CD4-positive, alpha-beta T cell treated with Interleukin-12 subunit alpha and Interleukin-12 subunit beta, for 1 hour (primary cell): ENCODE measurements around the gene BDH1.
"Not testable (repeated sequence)": the region's sequence is repeated elsewhere in the genome, so short reads cannot be mapped to it uniquely, and the experiment has no call there.

Experiments used
- DNase-seq: peaks from one replicate; pipeline ENCODE4 v3.0.0-alpha.2; 2020

Gene BDH1

DNA sequence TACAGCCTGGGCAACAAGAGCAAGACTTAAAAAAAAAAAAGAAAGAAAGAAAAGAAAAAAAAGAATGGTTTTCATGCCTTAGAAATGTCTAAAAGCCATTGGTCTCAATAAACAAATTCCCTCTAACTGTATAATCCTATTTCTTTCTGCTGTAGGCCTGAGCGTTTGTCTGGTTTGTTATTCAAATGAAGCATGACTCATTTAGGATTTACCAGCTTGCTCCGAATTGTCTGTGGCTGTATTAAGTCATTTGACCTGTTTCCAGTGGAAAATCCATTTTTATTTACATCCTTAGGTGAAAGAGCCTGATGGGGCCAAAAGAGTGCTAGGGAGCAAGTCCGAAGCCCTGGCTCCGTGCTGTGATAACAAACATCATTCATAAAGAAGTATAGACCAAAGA lies 73.8 kb downstream of the BDH1 start:
- no peak for DNase-seq

DNA sequence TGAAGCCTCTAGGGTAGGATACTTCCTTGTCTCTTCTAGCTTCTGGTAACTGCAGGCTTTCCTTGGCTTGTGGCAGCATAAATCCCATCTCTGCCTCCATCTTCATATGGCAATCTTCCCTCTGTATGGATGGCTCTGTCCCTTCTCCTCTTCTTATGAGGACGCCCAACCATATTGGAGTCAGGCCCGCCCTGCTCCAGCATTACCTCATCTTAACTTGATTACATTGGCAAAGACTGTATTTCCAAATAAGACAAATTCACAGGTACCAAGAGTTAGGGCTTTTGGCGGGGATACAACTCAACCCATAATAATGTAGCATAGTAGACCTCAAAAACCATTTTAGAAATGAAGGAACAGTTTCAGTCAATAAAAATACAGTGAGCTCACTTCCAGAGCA lies 75.4 kb downstream of the BDH1 start:
- DNase-seq, result no peak

DNA sequence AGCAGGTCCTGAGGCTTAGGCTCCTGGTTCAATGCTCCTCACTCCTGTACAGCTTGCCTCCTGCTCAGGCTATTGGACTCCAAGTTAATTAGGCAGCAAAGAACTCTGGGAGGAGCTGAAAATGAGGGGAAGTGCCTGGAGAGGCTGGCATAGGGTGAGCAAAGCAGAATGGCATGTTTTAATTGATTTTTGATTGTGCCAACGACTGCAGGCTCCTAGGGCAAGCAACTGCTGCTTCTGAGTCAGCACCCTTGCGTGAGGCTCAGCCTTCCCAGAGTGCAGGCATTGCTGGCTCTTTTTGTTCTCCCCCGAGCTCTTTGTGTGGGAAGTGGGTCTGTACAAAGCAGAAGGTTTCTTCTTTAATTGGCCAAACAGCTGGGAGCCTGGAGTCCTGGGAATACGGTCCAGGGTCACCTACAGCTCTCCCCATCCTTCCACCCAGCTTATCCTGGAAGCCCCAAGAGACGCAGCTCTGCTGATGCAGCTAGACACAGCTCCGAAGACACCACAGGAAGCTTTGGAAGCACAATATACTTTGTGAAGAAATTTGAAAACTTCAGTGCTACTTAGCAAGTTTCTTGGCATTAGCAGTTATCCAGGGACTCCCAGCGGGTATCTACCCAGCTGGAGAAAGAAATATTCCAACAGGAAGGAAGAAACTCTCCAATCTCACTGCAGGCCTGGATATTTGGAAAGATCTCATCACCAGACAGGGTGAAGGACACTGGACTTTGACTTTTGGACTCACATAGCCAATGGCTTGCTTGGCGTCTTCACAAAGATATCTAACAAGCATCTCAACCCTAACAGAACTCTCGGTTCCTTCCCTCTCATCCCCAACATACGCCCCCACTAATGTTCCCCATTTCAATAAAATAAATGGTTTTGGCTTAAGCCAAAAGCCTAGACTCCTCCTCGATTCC lies 76.8 kb downstream of the BDH1 start:
- no peak for DNase-seq

DNA sequence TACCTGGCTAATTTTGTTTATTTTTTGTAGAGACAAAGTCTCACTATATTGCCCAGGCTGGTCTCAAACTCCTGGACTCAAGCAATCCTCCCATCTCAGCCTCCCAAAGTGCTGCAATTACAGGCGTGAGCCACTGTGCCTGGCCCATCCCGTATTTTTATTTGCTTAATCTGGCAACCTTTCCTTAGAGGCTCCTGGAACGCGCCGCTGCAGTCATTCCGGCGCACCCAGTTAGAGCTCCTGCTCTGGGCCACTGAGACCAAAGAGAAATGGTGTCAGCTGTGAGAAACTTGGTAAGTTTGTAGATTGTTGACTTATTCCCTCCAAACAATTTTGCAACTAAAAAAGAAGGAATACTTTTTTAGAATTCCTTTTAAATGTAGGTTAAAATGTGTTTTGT lies 78.0 kb downstream of the BDH1 start:
- DNase-seq, result not testable (repeated sequence)

DNA sequence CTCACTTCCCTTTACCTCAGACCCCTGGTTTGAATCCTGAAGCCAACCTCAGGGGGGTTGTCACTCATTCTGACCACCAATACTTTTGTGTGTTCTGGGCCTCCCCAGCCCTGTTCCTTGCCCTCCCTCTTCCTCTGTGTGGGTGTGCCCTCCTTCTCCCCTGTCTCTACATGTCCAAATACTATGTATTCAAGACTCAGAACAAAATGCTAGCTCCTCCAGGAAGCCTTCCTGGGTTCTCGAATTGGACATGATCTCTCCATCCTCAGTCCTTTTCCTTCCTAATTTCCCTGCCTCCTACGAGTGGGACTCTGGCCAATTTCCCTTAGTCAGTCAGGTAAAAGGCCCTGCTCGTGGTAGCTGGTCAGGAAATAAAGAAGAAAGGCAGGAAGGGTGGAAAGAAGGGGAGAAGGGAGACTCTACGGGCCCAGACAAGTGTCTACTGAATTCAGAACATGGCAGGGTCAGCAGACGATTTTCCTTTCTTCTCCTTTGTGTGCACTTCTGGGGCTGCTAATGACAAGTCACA lies 79.7 kb downstream of the BDH1 start:
- DNase-seq, result no peak

DNA sequence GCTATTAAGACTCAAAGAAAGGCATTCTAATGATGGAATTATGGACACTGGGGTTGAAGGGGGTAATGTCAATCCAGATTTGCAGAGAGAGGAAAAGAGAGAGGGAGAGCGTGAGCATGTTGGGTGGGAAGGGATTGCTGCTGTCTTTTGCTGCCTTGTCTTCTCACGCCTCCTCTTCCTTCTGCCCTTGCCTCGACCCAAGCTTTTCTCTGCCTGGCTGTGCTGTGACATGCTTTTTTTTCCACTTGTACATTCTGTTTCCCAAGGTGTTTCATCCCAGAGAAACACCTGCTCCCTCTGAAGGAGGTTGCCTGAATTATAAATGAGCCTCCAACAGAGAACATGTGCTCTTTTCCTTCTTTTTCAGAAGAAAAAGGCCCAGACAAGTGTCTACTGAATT lies 80.3 kb downstream of the BDH1 start:
- DNase-seq, result no peak

DNA sequence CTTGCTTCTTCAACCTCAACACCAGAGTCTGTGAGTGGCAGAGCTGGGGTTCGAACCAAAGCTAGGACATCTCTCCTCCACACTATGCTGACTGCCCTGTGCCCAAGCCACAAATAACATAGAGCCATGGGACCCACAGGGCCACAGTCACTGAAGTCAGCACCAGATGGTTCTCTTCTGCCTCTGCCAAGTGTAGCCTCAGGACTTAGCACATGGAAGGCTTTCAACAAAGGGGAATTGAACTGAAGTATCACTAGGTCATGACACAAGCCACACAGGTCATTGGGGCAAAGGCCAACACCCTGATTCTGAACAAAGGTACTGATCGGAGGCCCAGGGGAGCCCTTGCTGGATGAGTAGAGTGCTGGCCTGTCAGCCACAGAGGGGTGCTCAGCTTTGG lies 83.6 kb downstream of the BDH1 start:
- DNase-seq, result no peak

DNA sequence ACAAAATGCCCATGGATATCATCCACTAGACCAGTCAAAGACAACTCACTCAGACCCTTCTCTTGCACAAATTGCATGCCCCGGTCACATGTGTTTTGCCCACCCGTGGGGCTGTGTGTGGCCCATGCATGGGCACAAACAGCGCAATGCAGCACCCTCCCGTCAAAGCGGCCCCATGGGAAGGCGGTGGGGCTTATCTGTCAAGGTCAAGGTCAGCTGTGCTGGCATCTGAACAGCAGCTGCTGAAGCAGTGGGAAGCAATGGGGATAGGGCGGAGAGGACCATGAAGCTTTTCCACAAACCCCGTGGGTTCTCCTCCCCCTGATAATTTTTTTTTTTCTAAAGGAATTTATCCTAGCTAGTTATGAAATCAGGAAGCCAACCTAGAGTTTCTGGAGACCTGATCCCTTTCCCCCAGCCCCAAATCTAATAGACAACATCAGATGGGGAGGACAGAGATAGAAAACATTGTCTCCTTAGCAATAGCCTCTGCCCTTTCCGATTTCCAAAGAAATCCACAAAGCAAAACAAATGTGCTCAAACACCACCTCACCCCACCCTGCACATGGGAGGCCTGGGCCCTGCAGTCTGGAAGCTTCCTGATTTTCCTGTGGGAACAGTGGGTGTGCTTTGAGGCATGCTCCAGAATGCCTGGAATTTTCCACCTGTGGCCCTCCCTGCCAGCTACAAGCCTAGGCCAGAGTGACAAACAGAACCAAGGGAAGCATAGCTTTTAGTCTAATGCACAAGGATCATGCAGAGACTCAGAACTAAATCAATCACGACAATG lies 84.4 kb downstream of the BDH1 start:
- DNase-seq, result no peak

DNA sequence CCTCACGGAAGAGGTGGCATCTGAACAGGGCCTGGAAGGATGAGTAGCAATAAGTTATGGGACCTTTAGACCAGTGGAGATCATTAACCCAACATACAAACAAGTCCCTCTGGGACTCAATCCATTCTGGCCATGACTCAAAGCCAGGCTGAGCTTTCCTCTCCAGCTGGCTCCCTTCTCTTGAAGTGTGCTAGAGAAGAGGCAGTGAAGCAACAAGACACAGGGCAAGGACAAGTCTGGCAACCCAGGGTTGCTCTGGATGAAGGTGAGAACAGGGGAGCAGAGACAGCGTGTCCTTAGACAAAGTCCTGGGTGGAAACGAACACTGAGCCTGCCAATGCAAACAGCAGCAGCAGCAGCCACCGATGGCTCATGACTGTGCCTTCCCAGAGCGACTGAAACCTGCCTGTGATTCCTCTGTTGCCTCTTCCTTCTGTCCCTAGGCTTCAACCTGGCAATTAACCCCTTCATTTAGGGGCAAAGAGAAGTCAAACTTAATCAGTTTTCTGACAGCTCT lies 86.8 kb downstream of the BDH1 start:
- DNase-seq, result no peak

DNA sequence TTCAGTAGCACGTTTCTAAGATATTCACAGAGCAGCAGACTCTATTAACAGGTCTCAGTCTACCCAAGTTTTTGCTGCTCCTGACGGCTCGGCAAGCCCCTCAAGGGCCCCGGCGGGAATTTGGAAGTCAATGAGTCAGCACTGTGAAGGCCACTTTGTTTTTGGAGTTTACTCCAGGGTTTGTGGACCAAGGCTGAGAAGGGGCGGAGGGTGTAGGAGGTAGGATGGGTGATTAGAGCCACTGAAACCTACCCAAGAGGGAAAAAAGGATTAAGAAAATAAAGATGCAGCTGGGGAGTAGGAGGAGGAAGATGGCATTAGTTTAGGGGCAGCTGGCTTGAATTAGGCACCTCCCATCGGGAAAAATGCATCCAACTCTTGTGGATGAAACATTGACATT lies 87.6 kb downstream of the BDH1 start:
- DNase-seq, result no peak

DNA sequence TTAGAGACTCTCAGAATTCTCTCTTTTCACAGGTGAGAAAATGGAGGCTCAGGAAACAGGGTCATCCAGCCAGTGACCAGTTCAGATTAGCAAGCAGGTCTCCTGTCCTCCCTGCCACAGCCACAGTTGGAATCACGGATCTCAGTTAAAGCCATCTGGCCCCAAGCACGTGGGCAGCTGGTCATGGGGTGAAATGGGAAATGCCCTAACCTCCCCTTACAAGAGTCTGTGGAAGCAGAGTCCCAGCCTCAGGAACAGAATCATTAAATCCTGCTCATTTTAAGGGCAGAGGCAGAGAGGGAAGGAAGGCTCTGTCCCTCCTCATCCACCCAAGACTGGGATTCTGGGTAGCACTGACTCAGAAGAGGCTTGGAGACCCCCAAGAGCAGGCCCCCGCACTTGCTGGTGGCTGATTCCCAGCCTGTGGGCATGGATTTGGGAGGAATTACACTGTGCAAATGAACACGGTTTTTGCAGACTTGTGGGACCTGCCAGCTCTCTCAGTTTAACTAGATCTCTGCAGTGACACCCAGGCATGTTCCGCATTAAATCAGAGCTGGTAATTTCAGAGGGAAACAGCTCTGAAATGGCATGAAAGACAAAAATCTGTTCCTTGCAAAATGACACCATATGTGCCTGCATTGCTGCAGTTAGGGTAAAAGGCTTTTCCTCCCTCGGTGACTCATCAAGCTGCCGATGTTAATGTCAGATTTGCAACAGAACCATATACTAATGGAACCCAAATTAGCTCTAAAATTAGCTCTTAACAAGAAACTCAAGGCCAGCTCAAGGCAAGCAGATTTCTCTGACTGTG lies 89.0 kb downstream of the BDH1 start:
- no peak for DNase-seq

DNA sequence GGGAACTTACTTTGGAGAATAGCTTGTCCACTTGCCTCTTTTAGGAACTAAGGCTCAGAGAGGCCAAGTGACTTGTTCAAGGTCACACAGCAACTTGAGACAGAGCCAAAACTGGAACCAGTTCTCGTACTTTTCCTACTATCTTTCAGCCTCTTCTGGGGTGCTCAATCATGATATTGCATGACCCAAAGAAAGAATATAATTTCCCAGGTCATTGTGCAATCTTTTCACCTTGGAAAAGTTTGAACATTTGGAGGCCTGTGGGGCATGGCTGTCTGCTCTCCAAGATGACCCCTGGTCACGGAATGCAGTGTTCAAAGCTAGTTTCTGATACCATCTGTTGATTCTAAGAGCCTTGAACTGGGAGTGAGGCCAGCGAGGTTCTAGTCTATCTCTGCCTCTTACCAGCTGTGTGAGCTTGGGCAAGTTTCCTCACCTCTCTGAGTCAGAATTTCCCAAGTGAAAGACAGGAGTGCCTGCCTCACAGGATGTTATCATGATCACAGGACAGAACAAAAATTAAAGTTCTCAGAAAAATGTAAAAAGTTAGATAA lies 89.7 kb downstream of the BDH1 start:
- no peak for DNase-seq

DNA sequence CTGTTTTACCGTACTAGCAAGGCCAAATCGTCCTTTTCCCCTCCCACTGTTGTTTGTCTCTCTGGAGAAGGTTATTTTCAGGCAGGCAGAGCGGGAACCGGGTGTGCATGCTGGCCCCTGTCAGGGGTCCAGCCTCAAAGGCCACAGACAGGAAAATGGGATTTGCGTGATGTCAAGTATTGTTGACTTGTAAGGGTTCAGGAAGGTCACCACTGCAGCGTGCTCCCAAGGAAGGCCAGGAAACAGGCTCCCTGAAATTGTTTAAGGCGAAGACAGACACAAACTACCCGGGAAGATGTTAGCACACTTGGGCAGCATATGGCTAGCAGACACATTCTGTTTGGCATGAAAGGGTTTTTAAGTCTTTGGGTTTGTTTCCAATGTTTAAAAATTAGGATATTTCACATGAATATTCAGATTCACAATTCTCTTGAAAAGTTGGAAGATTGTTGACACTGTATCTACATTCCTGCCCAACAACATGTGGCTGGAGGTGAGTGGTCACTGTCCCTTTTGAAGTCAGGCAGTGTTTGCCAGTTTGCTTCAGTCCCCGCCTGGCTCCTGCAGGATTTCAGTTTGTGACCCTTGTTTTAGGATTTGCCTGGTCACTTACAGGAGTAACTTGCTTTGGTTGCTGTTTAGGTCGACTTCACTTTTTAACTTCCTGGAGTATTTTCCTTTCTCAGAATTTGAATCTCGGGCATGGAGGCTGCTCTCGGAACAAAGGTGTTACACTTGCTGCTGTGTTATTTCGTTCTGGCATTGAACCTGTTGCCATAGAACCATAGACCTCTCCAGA lies 90.4 kb downstream of the BDH1 start:
- DNase-seq, result no peak

DNA sequence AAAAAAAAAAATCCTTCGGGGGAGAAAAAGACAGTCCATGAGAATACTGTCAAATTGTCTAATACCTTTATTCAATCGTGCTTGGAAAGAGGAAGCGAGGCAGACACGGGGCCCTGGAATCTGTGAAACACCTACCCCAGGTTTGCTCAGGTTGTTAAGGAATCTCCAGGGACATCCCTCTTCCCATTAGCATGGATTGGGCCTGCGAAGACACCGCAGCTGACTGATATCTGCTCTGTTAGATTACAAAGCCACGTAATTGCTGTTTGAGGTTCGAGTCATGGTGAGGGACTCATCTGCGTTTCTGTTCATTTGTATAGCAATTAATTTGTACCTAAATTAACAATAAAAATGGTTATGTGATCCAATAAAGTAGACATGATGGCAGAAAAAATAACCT lies 91.0 kb downstream of the BDH1 start:
- no peak for DNase-seq

DNA sequence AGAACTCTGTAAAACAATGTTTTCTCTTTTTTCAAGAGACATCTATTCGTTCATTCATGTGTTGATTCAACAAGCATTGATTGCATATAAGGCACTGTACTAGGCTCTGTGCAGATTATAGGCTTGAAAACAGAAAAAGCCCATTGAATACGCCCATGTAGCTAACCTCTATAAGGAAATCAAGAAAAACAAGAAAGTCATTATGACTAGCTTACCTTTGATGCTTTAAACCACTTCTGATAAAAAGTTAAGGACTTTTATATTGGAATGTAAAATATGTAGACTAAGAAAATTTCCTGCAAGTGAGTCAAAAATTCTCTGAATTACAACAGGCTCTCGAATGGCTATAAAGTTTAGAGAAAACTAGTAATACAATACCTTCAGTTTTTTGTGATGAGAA lies 92.5 kb downstream of the BDH1 start:
- DNase-seq, result no peak

DNA sequence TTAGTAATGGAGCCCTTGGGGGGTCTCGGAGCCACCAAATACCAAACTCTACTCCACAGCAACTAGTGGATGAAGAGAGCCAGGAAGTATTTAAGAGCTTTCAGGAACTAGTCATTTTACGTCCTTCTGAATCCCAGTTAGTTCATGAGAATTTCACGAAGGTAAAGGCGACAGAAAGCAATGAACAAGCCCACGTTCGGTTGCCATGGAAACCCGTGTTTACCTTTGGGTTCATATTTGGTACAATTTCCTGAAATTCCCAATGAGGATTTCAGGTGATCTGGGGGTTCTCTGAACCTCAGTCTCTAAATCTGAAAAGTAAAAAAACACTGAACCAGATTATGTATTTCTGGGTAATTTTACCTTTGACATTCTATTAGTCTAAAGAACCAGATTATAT lies 93.0 kb downstream of the BDH1 start:
- no peak for DNase-seq

DNA sequence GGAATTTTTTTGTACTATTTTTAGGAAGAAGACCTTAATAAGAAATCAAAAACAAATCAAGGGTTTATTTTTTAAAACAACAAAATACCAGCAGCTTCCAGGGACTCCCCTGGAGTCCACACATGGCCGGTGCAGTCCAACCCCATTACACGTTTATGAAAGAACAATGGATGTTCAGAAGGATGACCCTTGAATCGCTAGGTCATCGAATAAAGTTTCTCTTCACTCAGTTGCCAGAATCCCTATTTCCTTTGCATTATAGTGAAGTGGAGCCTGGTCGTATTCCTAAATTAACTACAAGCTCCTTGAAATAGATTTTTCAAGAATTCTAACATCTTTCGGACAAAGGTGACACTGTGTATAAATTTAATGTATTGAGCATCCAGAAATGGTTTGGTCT lies 95.1 kb downstream of the BDH1 start:
- DNase-seq, result no peak

DNA sequence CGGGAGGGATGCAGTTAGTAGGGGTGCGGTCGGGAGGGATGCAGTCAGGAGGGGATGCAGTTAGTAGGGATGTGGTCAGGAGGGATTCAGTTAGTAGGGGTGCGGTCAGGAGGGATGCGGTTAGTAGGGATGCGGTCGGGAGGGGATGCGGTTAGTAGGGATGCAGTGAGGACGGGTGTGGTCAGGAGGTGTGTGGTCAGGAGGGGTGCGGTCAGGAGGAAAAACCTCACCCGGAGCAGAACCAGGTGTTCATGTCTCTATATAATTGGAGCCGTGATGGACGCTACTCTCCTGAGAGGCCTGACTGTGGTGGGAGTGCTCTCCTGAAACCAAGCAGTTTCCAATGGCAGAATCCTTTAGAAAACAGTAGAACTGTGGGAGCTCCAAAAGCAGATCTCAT lies 95.8 kb downstream of the BDH1 start:
- DNase-seq, result no peak
